ENCODE measurements around the gene FCRLA.
"Not testable (repeated sequence)": the region's sequence is repeated elsewhere in the genome, so short reads cannot be mapped to it uniquely, and the experiment has no call there.

The FCRLA gene, protein sequence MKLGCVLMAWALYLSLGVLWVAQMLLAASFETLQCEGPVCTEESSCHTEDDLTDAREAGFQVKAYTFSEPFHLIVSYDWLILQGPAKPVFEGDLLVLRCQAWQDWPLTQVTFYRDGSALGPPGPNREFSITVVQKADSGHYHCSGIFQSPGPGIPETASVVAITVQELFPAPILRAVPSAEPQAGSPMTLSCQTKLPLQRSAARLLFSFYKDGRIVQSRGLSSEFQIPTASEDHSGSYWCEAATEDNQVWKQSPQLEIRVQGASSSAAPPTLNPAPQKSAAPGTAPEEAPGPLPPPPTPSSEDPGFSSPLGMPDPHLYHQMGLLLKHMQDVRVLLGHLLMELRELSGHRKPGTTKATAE

GRCh38 chr1:161706482-161707347 is at the start of gene FCRLA:
Gene FCRLA (plus strand): TSS chr1:161707229. CDS start chr1:161707265, 36 bp downstream.
- in situ Hi-C loops (cut with MboI; ENCODE audit: low pct_unique_long_range_greater_than_20kb, low sequenced_read_pairs): no loop called here
- DNase-seq: peak; percentile 39

- in situ Hi-C loops (cut with MboI; ENCODE audit: low pct_unique_long_range_greater_than_20kb, low sequenced_read_pairs); DNase-seq: not testable (repeated sequence)
Measured at GRCh38 chr1:161658524-161658923, 48.5 kb upstream of the FCRLA start.

GRCh38 chr1:161661660-161662311 is 45.2 kb upstream of the FCRLA start:
- DNase-seq; in situ Hi-C loops (cut with MboI; ENCODE audit: low pct_unique_long_range_greater_than_20kb, low sequenced_read_pairs): not testable (repeated sequence)

GRCh38 chr1:161662684-161663339 is 44.2 kb upstream of the FCRLA start, which contains the start of gene FCGR2B:
Gene FCGR2B (plus strand): TSS chr1:161663143. CDS start chr1:161663242, 99 bp downstream.
- DNase-seq; in situ Hi-C loops (cut with MboI; ENCODE audit: low pct_unique_long_range_greater_than_20kb, low sequenced_read_pairs): not testable (repeated sequence)

- in situ Hi-C loops (cut with MboI; ENCODE audit: low pct_unique_long_range_greater_than_20kb, low sequenced_read_pairs); DNase-seq: not testable (repeated sequence)
Measured at GRCh38 chr1:161663569-161663968, 43.5 kb upstream of the FCRLA start.

DNA sequence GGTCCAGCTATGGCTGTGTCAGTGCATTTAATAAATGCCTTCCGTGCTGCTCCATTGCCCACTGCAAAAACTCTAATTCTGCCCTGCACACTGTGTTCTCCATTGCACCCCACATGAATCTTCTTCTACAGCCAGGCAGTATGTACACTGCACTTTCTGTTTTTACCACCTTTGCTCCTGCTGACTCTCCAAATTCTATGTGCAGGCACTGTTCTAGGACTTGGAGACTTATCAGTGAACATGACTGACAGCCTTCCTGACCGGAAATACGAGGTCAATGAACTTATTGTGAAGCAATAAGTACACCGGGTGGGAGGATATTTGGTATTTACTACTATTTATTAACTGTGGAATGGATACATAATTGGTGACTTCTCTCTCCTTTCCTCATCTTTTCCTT is 42.3 kb upstream of the FCRLA start:
- in situ Hi-C loops (cut with MboI; ENCODE audit: low pct_unique_long_range_greater_than_20kb, low sequenced_read_pairs); DNase-seq: not testable (repeated sequence)

GRCh38 chr1:161671045-161672020 is 35.7 kb upstream of the FCRLA start:
- peak; percentile 40 for DNase-seq
- in situ Hi-C loops (cut with MboI; ENCODE audit: low pct_unique_long_range_greater_than_20kb, low sequenced_read_pairs): not testable (repeated sequence)

DNA sequence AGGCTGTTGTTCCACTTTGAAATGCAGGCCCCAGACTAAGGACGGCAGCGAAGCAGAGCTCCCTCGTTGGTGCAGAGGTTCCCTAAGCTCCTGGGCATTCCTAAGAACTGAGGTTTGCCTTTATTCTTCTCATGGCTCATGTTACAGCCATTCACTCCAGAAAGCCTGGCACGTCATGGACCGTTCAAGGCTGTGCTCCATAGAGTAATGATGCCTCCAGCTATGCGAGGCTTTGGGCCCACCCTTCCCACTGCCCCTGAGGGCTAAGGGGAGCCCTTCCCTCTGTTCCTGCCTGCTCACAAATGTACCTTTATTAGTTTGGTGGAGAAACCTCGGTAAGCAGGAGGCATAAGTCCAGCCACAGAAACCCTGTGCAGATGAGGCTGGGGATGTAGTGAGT is 33.6 kb upstream of the FCRLA start:
- DNase-seq: not testable (repeated sequence)

GRCh38 chr1:161674447-161674846 is 32.6 kb upstream of the FCRLA start:
- in situ Hi-C loops (cut with MboI; ENCODE audit: low pct_unique_long_range_greater_than_20kb, low sequenced_read_pairs); DNase-seq: not testable (repeated sequence)

More for the DNA sequence above, 33.6 kb upstream of the FCRLA start:
- in situ Hi-C loops (cut with MboI; ENCODE audit: low pct_unique_long_range_greater_than_20kb, low sequenced_read_pairs): not testable (repeated sequence)

DNA sequence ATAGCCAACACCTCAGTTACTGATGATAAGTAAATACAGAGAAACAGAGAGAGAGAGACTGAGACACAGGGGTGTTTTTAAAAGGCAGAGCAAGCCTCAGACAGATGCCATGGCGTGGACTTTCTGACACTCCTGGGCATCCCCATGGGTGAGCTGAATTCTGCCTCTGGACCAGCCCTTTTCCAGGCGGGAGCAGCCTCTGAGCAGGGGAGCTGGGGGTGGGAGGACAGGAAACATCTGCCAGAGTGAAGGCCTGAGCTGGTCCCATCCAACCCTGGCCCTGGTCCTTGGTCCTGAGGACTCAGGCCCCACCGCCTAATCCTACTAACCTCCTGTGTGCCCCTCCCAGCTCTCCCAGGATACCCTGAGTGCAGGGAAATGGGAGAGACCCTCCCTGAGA is 32.1 kb upstream of the FCRLA start:
- in situ Hi-C loops (cut with MboI; ENCODE audit: low pct_unique_long_range_greater_than_20kb, low sequenced_read_pairs); DNase-seq: not testable (repeated sequence)

- in situ Hi-C loops (cut with MboI; ENCODE audit: low pct_unique_long_range_greater_than_20kb, low sequenced_read_pairs): no loop called here
- no peak for DNase-seq
Measured at GRCh38 chr1:161676441-161676840, 30.6 kb upstream of the FCRLA start.

DNA sequence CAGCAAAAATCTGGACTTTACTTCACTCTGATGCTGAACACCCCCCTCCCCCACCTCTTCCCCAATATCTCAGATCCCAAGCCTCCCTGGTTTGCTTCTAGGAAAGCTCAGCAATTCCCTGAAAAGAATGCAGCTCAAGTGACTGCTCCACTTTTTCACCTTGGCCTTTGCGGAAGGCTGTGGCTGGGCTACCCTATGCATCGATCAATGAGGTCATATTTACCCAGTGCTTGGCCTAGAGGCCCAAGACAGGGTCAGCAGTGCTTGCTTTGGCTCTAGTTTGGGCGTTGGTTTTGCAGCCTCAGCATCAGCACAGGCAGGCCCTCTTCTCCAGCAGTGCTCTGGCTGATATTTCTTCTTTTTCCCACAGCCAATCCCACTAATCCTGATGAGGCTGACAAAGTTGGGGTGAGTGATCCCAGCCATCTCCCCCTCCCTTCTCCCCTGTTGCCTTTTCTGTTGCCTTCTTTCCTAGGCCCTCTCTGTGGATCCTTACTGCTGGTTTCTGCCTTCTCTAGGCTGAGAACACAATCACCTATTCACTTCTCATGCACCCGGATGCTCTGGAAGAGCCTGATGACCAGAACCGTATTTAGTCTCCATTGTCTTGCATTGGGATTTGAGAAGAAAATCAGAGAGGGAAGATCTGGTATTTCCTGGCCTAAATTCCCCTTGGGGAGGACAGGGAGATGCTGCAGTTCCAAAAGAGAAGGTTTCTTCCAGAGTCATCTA is 29.9 kb upstream of the FCRLA start:
- no peak for DNase-seq
- in situ Hi-C loops (cut with MboI; ENCODE audit: low pct_unique_long_range_greater_than_20kb, low sequenced_read_pairs): no loop called here

DNA sequence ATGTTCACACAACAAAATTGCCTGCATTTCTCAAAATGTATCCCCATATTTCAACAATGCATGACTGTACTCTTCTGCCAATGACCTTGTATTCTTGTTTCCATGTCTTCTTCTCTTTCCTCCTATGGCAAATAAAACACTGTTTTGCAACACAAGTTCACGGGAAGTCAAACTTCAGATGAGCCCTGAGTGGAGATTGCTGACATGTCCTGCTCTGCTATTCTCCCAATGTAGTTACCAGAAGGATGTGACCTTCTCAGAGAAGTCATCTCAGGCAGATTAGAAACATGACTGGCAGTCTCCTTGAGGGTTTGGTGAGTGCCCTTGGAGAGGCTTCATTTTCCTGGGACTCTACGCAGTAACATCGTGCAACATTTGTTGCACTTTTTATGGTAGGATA is 28.5 kb upstream of the FCRLA start:
- DNase-seq: no peak
- in situ Hi-C loops (cut with MboI; ENCODE audit: low pct_unique_long_range_greater_than_20kb, low sequenced_read_pairs): no loop called here

DNA sequence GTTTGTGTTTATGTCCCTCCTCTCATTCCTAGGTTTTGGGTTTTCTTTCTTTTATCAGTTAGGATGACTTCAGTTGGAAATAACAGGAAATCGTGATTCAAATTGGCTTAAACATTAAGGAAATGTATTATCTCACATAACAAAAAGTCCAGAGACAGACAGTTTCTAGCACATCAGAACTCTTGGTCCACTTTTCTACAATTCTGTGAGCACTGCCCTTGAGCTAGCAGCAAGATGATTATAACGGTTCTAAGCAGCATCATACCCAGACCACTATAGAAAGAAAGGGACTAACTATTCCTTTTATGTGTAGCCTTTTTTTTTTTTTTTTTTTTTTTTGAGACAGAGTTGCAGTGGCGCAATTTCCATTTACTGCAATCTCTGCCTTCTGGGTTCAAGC is 25.1 kb upstream of the FCRLA start:
- in situ Hi-C loops (cut with MboI; ENCODE audit: low pct_unique_long_range_greater_than_20kb, low sequenced_read_pairs): no loop called here
- DNase-seq: no peak

DNA sequence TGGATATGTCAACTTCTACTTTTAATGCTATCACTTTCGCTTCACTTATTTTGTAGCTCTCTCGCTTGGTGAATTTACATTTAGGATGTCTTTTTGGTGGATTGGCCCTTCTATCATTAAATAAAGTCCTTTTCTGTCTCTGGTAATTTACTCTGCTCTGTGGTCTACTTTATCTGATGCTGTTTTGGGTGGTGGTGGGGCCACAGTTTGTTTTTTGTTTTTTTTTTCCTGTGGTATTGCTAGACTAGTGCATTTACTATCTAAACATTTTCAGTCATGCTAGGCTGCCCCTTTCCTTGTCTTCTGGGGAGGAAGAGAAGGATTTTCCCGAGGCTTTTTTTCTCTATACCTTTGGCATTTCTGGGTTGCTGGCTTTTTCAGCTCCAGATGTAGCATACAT is 18.1 kb upstream of the FCRLA start:
- DNase-seq: no peak
- in situ Hi-C loops (cut with MboI; ENCODE audit: low pct_unique_long_range_greater_than_20kb, low sequenced_read_pairs): no loop called here

- in situ Hi-C loops (cut with MboI; ENCODE audit: low pct_unique_long_range_greater_than_20kb, low sequenced_read_pairs): no loop called here
- DNase-seq: no peak
Measured at GRCh38 chr1:161691846-161692245, 15.2 kb upstream of the FCRLA start.

DNA sequence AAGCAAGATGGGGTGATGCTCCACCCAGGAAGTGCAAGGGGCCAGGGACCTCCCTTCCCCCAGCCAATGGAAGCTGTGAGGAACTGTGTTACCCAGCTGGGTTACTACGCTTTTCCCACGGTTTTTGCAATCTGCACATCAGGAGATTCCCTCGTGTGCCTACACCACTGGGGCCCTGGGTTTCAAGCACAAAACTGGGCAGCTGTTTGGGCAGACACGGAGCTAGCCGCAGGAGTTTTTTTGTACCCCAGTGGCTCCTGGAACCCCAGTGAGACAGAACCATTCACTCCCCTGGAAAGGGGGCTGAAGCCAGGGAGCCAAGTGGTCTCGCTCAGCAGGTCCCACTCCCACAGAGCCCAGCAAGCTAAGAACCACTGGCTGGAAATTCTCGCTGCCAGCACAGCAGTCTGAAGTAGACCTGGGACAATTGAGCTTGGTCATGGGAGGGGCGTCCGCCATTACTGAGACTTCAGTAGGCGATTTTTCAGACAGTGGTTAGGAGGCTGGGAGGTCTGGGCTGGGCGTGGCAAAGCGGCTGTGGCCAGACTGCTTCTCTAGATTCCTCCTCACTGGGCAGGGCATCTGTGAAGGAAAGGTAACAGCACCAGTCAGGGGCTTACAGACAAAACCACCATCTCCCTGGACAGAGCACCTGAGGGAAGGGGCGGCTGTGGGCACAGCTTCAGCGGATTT is 13.9 kb upstream of the FCRLA start:
- DNase-seq; in situ Hi-C loops (cut with MboI; ENCODE audit: low pct_unique_long_range_greater_than_20kb, low sequenced_read_pairs): not testable (repeated sequence)
